ENCODE results near the gene MYOD1. TPM values are rescaled to one million over a fixed set of nuclear protein-coding genes. Genes with fewer than 3 reads are reported as not detected.

MYOD1 gene
- total RNA-seq, 1 experiment from 2014 or later, result not detected

GRCh38 chr11:17768547-17768946, 49.2 kb downstream of the MYOD1 start:
- ATAC-seq (no peak), DNase-seq (ENCODE audit: low read depth, low spot score) (no peak)
- no peak overlapping the region for H3K9ac ChIP-seq (ENCODE audit: low read length)
- H4K20me1 ChIP-seq (ENCODE audit: insufficient read depth), result no peaks in the 10 kb centered on the region
- ChIA-PET RAD21 (ENCODE audit: low non-redundant PET in 1 of 2, low total read pairs in 2 of 2, uncharacterized antibody in 2 of 2, unreplicated experiment in 2 of 2) (no interaction called here), POLR2A (no interaction called here), CTCF (interaction anchor here (1.8 kb wide), 1 partner anchor 205 kb away, joined by 5 read pairs; no protein-coding TSS in a partner anchor)
- intact Hi-C loops (cut with micrococcal nuclease), result no loop called here
- no TSS peak for BruUV-seq (replicated peaks)
- H3K27ac ChIP-seq (ENCODE audit: low read depth, low read length), result no peak overlapping the region
- no peaks in the 10 kb centered on the region for H3K9me2 ChIP-seq (ENCODE audit: insufficient read depth)
- no peaks in the 10 kb centered on the region for H3K27me3 ChIP-seq (ENCODE audit: insufficient read depth, low read length)
- H3K4me2 ChIP-seq (ENCODE audit: low read length), result no peak overlapping the region
- H3K4me1 ChIP-seq (ENCODE audit: control insufficient read depth in 1 of 2, insufficient read depth in 2 of 2, low read length in 2 of 2), result peaks cover 3 to 6% of the 10 kb centered on the region in 2 experiments; a peak in 3 of 4 replicates
- no peaks in the 10 kb centered on the region for H3K79me2 ChIP-seq (ENCODE audit: insufficient read depth, low read length)
- H2AFZ ChIP-seq (ENCODE audit: low read depth, low read length, poor library complexity, severe bottlenecking), result no peak overlapping the region
- H3K36me3 ChIP-seq (ENCODE audit: control insufficient read depth in 1 of 2, insufficient read depth in 2 of 2, low read length in 2 of 2), result no peaks in the 10 kb centered on the region
- no peak overlapping the region for H3K4me3 ChIP-seq (replicated peaks in 1 of 2; ENCODE audit: low read depth in 1 of 2, low read length in 2 of 2)
- H3K9me3 ChIP-seq (ENCODE audit: control insufficient read depth in 1 of 2, insufficient read depth in 1 of 2, low read depth in 1 of 2, low read length in 2 of 2), result no peaks in the 10 kb centered on the region
- TF ChIP-seq EZH2 (IDR thresholded peaks at IDR 0.05), result no peak
- no peak for TF ChIP-seq ZNF274 (IDR thresholded peaks at IDR 0.05; ENCODE audit: low read depth, low read length)
- TF ChIP-seq ELF1 (IDR thresholded peaks at IDR 0.05; ENCODE audit: borderline replicate concordance, low read depth), result no peak
- no peak for TF ChIP-seq CBX3 (IDR thresholded peaks at IDR 0.05; ENCODE audit: low read depth)
- TF ChIP-seq EGR1 (IDR thresholded peaks at IDR 0.05; ENCODE audit: low read depth), result no peak
- TF ChIP-seq ATF3 (IDR thresholded peaks at IDR 0.05), result no peak
- TF ChIP-seq EZH2phosphoT487 (IDR thresholded peaks at IDR 0.05; ENCODE audit: borderline replicate concordance), result no peak
- no peak for TF ChIP-seq RAD21 (IDR thresholded peaks at IDR 0.05; ENCODE audit: low read depth)
- TF ChIP-seq JUND (IDR thresholded peaks at IDR 0.05), result no peak
- TF ChIP-seq POLR2AphosphoS5 (IDR thresholded peaks at IDR 0.05; ENCODE audit: low read depth, low read length), result no peak
- no peak for TF ChIP-seq TCF7L2 (IDR thresholded peaks at IDR 0.05; ENCODE audit: borderline replicate concordance, extremely low read depth, insufficient read depth, insufficient read length)
- TF ChIP-seq REST (IDR thresholded peaks at IDR 0.05; ENCODE audit: low read depth), result no peak
- TF ChIP-seq MAX (IDR thresholded peaks at IDR 0.05), result no peak
- no peak for TF ChIP-seq POLR2A (IDR thresholded peaks at IDR 0.05; ENCODE audit: borderline replicate concordance, extremely low read depth, insufficient read depth, insufficient read length)
- TF ChIP-seq ZBTB33 (IDR thresholded peaks at IDR 0.05; ENCODE audit: extremely low read depth, insufficient replicate concordance, low read length), result no peak
- no peak for TF ChIP-seq FOSL1 (IDR thresholded peaks at IDR 0.05; ENCODE audit: low read depth)
